ENCODE data around the gene CD59.
A peak's percentile ranks its signal among the peaks of the same experiment; 100 is the strongest.

DNA sequence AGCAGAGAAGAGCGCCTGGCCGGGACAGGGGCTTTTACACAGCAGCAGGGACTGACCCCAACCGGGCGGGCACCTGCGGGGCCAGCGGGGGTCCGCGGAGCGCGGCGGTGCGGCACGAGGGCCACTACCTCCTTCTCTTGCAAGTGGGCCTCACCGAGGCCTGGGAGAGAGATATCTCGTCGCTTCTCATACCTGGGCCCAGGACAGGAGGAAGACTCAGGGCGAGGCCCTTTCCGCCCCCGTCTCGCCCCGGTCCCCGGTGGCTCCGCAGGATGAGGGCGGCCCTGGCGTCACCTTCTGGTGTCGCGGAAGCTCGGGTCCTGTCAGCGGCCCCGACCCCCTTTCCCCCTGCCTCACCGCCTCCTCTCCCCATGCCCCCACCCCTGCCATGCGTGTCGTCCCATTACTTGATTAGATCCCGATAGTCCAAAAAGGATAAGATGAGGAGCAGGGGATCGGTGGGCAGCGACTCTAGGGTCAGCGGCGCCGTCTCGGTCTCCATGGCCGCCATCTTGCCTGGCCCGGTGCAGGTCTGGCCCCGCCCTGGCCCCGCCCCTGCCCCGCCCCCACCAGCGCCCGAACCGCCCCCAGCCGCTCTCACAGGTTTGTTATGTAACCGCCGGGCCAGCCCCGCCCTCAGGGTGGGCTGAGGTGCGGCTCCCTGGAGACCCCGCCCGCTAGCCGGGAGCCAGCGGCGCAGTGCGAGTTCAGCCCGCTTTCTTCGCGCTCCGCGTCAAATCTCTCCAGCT lies 37.9 kb upstream of the CD59 start, which contains the start of gene FBXO3:
- TF ChIP-seq, protein P1, sequence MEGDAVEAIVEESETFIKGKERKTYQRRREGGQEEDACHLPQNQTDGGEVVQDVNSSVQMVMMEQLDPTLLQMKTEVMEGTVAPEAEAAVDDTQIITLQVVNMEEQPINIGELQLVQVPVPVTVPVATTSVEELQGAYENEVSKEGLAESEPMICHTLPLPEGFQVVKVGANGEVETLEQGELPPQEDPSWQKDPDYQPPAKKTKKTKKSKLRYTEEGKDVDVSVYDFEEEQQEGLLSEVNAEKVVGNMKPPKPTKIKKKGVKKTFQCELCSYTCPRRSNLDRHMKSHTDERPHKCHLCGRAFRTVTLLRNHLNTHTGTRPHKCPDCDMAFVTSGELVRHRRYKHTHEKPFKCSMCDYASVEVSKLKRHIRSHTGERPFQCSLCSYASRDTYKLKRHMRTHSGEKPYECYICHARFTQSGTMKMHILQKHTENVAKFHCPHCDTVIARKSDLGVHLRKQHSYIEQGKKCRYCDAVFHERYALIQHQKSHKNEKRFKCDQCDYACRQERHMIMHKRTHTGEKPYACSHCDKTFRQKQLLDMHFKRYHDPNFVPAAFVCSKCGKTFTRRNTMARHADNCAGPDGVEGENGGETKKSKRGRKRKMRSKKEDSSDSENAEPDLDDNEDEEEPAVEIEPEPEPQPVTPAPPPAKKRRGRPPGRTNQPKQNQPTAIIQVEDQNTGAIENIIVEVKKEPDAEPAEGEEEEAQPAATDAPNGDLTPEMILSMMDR (IDR thresholded peaks at IDR 0.05): no peak
- TF ChIP-seq POLR2A (IDR thresholded peaks at IDR 0.05): peak in 1 of 2 donors; percentile 65

Measured in tibial nerve (tissue), 3 donors.